Measurements from ENCODE around the gene SPOP. TPM values are rescaled to one million over a fixed set of nuclear protein-coding genes. Genes with fewer than 3 reads are reported as not detected.
"Not testable (repeated sequence)": the region's sequence is repeated elsewhere in the genome, so short reads cannot be mapped to it uniquely, and the experiment has no call there.

SPOP gene
- total RNA-seq, 1 experiment from 2014 or later: 41.4 TPM

DNA sequence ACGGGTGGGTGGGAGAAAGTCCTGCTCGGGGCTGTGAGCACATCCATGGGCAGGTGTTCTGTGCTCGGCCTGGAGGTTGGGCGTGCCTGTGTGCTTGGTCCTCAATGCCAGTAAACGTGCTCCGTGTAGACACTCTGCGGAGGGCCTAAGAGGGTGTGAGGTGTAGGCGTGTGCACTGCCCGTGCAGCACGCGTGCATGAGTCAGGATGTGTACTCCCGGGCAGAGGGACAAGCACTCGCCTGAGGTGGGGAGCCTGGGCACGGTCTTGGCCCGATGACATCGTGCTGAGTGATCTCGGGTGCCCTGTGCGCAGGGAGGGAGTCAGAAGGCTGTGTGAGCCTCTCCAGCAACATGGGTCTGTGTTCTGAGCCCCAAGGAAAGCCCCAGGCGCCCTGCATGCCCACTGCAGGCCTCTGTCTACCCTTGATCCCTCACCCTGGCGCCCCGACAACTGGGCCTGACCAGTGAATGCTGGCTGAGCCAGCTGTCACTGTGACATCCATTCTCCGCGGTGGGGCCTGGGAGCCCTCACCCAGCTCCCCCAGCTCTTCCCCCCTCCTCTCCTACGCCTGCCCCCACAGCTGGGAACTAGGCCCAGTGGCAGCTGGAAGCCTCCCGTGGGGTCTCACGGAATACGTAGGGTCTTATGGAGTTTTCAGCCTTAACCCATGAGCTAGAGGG, 125.7 kb downstream of the SPOP start:
- in situ Hi-C loops (cut with HindIII; ENCODE audit: low pct_unique_long_range_greater_than_20kb, low sequenced_read_pairs): no loop called here
- no peak for DNase-seq (ENCODE audit: low read depth, low spot score)

DNA sequence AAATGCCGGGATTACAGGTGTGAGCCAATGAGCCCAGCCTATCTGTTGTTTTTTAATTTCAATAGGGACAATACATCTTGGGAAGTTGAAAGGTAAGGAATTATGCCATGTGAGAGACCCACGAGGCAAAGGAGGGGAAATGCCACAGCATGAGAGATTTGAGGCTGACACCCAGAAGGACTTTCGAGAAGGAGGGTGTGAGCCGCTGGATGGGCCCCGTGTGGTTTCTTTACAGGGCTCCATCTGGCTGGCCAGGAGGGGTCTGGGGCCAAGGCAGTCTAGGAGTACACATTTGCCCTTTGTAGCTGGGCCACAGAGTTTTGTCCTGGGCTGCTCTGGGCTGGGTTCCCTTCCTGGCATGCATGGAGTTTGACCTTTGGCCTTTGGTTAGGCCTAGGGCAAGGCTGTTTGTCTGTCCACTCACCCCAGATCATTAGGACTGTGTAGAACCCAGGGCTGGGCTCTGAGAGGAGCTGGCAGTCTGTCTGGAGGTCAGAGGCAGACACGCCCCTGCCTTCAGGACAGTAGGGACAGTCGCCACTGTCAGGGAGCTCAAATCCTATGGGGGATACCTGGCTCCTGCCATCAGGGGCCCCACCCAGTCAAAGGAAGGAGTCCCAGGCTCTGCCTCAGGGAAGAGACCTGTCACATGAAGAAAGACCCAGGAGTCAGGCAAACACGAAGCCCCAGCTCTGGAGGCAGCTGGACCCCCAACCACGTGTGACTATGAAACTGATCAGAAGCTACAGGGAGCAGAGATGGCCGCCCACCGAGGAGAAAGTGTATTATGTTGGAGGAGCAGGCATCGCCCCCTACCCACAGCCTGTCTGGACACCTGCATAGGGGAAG, 126.5 kb downstream of the SPOP start:
- in situ Hi-C loops (cut with HindIII; ENCODE audit: low pct_unique_long_range_greater_than_20kb, low sequenced_read_pairs): no loop called here
- no peak for DNase-seq (ENCODE audit: low read depth, low spot score)

DNA sequence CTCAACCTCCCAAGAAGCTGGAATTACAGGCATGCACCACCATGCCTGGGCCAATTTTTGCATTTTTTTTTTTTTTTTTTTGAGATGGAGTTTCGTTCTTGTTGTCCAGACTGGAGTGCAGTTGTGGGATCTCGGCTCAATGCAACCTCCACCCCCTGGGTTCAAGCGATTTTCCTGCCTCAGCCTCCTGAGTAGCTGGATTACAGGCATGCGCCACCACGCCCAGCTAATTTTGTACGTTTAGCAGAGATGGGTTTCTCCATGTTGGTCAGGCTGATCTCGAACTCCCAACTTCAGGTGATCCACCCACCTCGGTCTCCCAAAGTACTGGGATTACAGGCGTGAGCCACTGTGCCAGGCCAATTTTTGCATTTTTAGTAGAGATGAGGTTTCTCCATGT, 127.1 kb downstream of the SPOP start:
- DNase-seq (ENCODE audit: low read depth, low spot score); in situ Hi-C loops (cut with HindIII; ENCODE audit: low pct_unique_long_range_greater_than_20kb, low sequenced_read_pairs): not testable (repeated sequence)

DNA sequence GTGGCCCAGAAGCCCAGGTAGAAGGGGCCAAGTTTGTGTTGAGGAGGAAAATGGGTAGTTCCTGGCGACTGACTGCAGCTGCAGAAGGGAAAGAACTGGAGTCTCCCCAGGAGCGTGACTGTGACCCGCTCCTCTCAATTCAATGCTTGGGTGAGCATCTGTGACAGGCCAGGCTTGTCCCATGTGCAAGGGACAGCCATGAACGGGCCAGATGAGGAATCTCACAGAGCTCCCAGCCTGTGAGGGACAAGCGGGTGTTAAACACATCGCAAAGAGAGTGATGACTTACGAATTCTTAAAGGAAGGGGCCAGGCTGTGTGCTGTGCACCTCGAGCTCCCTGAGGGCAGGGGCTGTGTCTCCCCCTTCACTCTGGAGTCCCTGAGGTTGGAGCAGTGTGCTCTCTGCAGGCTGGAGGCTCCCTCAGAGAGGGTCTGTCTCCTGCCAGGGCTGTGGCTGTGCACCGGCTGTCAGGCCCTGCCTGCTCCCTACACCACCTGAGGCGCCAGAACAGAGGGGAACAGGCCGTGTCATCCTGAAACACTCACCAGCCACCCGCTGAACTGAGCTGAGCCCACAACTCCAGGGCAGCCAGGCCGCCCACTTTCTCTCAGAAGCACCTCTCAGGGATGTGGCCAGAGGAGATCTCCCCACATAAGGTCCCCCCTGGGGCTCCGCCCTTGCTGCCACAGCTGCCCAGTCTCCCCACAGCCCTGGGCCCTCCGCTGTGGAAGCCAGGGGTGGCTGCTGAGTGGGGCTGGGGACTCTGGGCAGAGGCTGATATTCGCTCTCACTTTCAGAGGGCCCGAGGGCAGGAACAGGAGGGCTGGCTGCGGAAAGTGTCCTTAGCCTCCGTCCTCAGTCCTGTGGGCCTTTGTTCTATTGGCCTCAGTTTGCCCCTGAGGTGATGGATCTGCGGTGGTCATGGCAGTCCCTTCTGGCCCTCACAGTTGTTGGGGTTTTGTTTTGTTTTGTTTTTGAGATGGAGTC, 127.9 kb downstream of the SPOP start:
- no peak for DNase-seq (ENCODE audit: low read depth, low spot score)
- in situ Hi-C loops (cut with HindIII; ENCODE audit: low pct_unique_long_range_greater_than_20kb, low sequenced_read_pairs): no loop called here

DNA sequence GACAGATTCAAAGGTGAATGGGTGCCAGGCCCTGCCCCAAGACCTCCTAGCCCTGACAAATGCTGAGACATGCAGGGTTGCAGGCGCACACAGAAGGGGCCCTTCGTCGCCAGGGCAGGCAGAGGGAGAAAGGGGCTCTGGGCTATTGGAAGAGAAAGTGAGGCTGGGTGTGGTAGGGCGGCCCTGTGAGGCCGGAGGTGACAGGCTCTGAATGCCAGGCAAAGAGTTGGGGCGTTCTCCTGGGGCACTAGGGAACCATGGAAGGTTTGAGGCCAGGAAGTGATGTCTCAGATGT, 128.6 kb downstream of the SPOP start:
- in situ Hi-C loops (cut with HindIII; ENCODE audit: low pct_unique_long_range_greater_than_20kb, low sequenced_read_pairs): no loop called here

More for the DNA sequence above, 128.6 kb downstream of the SPOP start:
- no peak for DNase-seq (ENCODE audit: low read depth, low spot score)

Other genes starting within 250 kb of the SPOP start
- gene NGFR, start 182.8 kb downstream of the SPOP start, total RNA-seq (2014; rRNA removed; shearing (Covaris generic)): 0.05 and 0.13 TPM in 2 replicates
- gene NXPH3, start 102.2 kb downstream of the SPOP start, total RNA-seq (2014; rRNA removed; shearing (Covaris generic)): 0.26 and 0.35 TPM in 2 replicates
- gene SLC35B1, start 29.9 kb upstream of the SPOP start, total RNA-seq (2014; rRNA removed; shearing (Covaris generic)): 91.6 and 109 TPM in 2 replicates
- gene FAM117A, start 86.0 kb upstream of the SPOP start, total RNA-seq (2014; rRNA removed; shearing (Covaris generic)): 6.1 and 6.3 TPM in 2 replicates
- 33.1 and 34.7 TPM in 2 replicates for gene KAT7, start 110.6 kb upstream of the SPOP start, total RNA-seq (2014; rRNA removed; shearing (Covaris generic))
- gene TAC4, start 170.0 kb upstream of the SPOP start, total RNA-seq (2014; rRNA removed; shearing (Covaris generic)): not detected in 2 replicates